NCI-H774 (cell line): ENCODE data around the gene NFKB2.

Experiments
- DNase-seq: peaks from one replicate; lab custom pipeline; 2025; lab: John Stamatoyannopoulos, UW

NFKB2 gene

DNA sequence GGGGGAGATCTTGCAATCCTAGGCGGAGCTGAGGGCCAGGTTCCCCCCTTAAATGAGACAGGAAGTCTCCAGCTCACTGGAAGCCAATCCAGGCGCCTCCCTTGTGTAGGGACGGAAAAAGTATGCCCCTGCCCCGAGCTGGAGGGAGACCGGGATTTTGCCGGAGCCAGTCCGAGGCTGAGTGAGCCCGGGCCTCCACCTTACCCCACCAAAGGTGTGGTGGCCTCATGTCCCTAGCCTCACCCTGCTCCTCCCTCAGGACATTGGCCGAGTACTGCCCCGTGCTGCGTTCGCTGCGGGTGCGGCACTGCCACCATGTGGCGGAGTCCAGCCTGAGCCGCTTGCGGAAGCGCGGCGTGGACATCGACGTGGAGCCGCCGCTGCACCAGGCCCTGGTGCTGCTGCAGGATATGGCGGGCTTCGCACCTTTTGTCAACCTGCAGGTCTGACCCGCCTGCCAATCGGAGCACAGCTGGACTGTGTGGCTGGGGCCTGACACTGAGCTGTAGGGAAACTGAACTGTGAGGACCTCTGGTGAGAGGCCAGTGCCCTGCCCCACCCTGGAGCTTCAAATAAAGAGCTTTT lies 27.1 kb downstream of the NFKB2 start:
- DNase-seq, result no peak

DNA sequence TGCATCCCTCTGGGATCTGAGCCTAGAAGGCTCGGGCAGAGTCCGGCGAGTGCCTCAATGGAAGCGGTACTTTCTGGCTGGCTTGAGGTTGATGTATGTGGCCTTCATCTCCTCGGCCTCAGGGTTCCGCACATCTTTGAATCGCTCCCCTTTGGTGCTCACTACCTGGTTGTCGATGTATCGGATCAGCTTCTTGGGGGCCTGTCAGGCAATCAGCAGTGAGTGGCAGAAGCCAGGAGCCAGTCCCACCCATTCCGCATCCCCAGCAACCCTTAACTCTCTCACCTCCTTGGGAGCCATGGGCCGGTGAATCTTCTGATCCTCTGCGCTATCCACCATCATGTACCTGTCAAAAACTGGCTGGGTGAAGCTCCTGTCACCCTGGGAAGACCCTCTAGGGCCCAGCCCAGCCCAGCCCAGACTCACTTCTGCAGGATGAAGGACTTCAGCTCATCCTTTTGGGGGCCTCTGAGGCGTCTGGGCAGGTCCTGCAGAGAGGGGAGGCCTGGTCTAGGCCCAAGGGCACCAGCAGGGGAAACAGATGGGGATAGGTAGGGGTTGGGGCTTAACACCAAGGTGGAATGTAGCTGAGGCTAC lies 28.0 kb downstream of the NFKB2 start:
- DNase-seq, result no peak

DNA sequence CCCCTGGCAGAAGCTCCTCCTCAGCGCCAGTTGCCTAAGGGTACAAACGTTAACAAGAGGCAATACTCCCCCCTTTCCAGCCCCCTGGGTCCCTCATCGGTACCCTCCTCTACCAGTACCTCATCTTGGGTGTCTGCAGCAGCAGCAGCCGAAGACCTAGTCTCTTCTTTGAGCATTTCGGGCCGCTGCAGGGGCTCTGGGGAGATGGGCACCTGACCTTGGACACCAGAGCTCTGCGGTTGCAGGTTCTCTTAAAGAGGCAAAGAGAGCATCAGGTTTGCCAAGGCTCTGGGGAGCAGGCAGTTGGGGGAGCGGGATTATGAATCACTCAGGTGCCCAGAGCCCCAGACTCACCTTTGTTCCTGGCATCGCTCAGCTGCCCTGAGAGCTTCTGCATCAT lies 28.6 kb downstream of the NFKB2 start:
- no peak for DNase-seq

DNA sequence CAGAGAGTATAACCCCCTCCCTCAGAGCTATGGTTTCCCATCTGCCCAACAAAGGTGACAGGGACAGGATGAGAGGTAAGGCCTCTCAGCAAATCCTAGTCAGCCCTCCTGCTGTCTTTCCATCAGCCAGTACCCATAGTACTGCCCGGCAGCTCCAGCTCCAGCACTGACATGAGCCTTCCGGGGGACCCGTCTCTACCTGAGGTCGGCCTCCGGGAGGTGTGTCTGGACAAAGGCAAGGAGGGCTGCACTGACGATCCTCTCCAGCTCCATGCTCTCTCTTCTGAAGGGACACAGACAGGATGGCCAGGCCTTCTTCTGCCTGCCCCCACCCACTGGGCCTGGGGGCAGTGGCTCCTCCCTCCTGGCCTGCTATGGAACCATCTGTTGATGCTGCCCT lies 29.4 kb downstream of the NFKB2 start:
- DNase-seq, result no peak

DNA sequence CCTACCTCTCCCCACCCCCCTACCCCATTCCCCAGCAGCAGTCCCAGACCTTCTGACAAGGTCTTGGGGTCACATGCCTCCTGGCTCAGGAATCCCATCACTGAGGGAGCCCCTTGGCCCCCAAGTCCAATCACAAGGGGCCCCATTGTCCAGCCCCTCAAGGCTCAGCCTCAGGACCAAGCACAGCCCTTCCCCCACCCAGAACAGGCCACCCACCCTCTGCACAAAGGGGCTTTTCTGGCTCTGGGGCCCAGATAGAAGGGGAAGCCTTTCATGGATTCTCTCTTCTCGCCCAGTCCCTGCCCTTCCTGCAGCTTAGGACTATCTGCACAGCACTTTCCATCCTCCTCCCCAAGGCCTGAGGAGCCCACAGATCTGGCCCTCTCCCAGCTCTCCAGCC lies 29.9 kb downstream of the NFKB2 start:
- DNase-seq, result no peak

DNA sequence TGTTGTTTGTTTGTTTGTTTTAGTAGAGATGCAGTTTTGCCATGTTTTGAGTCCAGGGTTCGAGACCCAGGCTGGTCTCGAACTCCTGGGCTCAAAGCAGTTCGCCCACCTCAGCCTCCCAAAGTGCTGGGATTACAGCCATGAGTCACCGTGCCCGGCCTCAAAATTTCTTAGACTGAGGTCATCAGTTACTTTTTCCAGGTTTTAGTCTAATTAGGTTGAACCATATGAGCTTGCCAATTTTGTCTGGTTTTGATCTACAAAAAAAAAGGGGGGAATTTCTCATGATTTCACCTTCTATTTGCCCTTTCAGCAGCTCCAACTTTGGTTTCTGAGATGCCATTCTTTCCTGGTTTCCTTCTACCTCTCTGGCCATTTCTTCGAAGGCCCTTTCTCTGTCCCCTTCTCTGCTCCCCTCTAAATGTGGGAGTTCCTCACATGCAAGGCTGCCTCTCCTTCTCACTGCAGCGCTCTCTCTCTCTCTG lies 31.3 kb downstream of the NFKB2 start:
- no peak for DNase-seq

DNA sequence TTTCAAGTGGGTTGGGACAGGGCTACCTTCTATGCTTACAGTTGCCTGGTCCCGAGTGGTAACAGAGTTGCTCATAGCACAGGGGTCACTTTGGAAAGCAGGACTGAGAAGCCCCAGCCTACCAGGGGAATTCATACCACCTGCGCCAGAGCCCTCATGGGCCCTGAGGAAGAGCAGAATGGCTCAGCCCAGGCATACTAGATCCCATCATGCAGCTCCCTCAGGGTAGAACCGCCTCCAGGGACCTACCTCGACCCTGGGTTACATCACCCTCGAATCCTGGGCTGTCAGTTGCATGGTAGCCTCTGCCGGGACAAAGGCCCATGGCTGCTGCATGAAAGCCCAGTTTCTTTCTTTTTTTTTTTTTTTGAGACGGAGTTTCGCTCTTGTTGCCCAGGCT lies 34.0 kb downstream of the NFKB2 start:
- no peak for DNase-seq

DNA sequence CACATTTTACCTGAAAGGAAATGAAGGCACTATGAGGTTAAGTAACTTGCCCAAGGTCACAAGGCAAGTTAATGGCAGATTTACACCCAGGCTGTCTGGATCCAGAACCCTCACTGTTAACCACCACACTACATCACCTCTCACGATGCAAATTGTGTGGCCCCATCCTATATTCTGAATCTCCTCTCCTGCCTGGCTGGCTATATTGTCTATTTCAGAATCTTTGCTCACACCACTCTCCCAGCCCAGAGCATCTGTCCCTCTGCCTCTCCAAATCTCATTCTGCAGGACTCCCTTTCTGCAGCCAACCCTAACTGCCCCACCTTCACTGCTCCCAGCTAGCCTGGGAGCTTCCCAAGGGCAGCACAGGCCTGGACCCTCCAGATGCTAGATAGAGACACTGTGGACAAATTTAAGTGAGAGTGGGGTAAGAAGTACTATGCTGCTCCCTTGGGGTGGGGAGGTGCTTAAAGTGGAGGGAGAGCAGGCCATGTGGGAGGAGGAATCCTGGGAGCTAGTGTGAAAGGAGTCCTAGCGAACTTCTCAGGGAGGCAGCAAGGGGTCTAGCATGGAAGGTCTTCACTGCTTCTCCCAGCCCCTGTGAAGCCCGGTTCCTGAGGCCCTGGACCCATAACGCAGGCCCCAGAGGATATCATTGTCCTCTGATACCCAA lies 36.1 kb downstream of the NFKB2 start:
- no peak for DNase-seq

DNA sequence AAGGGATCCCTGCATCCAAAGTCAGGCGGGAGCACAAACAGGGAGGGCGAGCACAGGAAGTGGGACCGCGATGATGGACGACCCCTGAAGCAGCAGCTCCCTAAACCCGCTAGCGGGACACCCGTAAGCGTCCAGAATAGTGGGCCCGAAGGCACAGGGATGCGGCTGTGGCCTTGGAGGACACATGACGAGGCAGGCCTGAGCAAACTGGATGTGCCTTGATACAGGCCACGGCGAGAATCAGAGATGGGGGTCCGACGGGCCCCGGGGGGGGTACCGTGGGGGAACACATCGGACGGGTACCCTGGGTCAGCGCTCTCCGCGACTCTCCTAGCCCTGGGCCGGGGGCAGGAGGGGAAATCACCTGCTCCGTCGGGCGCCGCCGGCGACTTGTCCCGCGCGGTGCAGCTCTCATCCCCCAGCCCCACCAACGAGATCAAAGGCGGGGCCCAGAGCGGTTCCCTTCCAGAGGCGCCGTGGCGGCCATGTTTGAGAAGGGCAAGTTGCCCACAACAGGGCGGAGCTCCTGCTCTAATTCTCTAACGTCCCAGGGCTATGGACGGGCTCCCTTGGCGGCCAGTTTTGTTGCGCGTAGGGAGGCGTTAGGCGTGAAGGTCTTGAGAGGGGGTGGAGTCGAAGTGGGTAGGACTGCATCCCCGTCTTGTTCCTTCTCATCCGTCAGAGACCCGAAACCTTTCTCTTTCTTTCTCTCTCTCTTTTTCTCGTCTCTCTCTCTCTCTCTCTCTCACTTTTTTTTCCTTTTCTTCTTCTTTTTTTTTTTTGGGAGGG lies 36.9 kb downstream of the NFKB2 start, which contains the start of gene CUEDC2:
TSS of gene CUEDC2 (minus strand) at position 413 of the 789 bp plus-strand sequence. CDS start 7,386 bp downstream, outside the sequence.
- DNase-seq, result peak; percentile 75

DNA sequence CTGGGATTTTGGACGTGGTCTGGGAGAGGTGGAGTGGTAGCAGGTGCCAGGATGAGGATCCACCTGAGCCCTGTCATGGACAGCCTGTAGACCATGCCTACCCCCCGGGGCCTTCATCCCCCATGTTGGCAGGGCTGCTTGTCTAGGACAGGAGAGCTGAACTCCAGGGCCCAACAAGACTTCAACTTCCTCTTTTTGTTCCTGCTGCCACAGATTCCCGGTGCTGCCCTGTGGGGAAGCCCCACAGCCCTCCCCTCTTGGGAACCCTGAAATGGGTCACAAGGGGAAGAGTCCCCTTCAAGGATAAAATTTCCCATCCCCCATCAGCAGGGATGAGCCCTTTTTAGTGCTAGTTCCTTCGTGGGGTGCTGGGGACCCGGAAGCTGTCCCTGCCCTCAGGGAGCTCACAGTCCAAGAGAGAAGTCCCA lies 38.1 kb downstream of the NFKB2 start:
- DNase-seq, result no peak

DNA sequence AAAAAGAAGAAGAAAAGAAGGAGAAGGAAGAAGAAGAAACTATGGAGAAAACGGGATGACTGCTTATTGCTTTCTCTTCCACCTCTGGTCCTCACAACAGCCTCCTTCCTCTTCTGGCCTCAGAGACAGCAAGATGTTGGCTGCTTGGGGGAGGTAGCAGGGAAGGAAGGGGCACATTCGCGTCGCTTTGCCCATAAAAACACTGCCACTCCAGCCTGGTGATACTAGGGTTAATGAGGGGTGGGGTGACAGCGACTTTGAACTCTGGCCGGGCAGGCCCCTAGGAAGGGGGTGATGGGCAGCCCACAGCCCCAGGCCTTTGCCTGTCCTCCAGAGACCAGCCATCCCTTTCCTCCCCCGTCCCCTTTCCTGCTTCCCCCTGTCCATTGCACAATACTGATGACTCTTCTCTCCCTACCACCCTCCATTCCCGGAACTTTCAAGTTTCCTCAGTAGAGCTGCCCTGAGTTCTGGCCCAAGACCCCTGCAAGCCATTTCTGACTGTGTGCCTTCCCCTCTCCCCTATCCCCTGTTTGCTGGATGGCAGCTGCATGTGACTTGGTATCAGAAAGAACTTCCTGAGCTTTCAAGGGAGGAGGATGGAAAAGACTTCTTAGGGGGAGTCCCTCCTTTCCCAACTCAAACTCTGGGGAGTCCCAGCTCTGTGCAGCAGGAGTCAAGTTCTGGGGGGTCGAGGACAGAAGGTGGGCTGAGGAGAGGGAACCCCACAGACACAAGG lies 39.1 kb downstream of the NFKB2 start:
- DNase-seq, result no peak

DNA sequence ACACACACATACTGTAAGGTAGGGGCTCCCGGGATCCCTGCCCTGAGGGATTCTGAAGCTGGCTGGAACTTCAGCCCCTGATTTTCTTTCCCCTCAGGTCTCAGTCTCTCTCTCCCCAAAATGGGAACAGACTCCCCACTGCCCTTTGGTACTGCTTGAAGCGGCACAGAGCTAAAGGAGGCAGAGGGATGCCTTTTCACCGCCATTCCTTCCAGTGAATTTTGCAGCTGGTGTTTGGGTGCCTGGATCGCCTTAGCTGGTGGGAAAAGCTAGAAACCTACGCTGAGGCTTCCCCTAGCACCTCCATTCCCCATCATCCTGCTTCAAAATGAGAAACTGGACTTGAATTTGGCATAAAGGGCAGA lies 39.6 kb downstream of the NFKB2 start:
- no peak for DNase-seq

DNA sequence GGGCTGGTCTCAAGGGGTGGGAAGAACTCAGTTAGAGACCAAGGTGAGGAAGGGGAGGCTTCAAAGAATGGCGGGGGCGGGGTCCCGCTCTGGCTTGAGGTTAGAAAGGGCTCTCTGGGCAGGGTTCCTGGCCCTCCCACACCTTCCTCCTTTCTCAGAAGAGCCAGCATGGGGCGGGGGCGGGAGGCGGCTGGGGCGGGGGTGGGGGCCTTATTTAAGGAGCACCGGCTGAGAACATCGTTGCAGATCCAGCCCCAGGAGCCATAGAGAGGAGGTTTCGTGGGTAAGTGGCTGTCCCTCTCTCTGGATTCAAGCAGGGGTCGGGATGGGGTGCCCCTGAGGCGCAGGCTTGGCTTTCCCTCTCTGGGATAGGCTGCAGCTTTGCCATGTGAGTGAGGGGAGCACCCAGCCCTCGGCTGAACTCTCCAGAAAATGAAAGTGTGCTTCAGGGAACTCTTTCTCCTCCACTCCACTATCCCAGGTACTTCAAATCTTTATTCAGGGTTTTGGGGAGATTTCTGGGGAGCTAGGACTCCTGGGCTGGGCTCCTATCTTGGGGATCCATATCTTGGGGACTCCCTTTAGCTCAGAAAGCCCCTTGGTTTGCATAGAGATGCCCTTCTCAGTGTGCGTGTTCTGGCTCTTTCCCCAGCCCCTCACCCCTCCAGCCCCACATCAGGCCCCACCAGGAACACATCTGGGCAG lies 40.2 kb downstream of the NFKB2 start:
- no peak for DNase-seq

DNA sequence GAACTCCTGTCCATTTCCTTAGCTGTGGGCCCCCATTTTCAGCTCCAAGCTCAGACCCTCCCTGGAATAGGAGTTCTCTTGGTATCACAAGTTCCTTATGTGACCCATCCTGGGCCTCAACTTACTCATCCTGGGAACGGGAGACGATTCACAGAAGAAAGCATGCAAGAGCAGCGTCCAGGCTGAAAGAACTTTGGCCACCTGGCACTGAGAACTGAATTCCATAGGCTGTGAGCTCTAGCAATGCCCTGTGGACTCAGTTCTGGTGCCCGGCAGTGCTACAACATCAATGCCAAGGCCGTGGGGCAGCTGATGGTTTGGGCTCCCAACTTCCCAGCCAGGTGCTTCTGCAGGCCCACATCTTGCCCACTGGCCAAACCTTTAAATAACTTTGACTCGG lies 40.8 kb downstream of the NFKB2 start:
- DNase-seq, result no peak

DNA sequence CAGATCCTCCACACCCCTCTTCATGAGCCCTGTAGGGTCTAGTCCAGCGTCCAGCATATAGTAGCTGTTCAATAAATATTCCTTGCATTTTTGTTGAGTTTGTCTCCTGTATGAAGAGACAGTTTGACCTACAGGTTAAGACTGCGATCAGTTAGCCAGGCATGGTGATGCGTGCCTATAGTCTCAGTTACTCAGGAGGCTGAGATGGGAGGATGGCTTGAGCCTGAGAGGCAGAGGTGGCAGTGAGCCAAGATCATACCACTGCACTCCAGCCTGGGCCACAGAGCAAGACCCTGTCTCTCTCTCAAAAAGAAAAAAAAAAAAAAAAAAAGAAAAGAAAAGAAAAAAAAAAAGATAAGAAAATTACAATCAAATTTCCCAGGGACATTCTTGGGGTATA lies 42.0 kb downstream of the NFKB2 start:
- no peak for DNase-seq

DNA sequence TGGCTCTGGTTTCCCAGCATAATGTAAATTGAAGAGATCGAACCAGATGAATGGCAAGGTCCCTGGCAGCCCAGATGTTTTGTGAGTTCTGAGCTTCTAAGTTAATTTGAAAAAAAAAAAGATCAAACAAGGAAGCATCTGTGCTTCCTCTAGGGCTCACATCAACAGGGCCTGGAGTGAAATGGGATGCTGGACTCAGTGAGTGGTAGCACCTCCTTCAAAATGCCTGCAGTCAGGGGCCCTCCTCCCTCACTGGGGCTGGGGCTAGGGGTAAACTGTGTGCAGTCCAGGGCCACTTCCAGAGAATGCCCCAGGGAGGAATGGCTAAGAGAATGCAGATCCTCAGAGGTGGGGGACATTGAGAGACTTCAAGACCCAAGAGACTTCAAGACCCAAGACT lies 42.9 kb downstream of the NFKB2 start:
- DNase-seq, result no peak

DNA sequence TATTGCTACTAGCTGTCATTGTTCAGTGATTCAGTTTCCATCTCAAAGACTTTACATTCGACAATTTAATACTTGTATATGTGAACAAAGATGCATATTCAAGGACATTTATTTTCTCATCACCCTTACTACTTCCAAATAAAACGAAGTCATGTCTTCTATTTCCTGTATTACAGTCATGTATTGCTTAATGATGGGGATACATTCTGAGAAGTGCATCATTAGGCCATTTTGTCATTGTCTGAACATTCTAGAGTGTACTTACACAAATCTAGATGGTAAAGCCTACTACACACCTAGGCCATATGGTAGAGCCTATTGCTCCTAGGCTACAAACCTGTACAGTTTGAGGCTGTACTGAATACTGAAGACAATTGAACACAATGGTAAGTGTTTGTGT lies 49.3 kb downstream of the NFKB2 start:
- no peak for DNase-seq

DNA sequence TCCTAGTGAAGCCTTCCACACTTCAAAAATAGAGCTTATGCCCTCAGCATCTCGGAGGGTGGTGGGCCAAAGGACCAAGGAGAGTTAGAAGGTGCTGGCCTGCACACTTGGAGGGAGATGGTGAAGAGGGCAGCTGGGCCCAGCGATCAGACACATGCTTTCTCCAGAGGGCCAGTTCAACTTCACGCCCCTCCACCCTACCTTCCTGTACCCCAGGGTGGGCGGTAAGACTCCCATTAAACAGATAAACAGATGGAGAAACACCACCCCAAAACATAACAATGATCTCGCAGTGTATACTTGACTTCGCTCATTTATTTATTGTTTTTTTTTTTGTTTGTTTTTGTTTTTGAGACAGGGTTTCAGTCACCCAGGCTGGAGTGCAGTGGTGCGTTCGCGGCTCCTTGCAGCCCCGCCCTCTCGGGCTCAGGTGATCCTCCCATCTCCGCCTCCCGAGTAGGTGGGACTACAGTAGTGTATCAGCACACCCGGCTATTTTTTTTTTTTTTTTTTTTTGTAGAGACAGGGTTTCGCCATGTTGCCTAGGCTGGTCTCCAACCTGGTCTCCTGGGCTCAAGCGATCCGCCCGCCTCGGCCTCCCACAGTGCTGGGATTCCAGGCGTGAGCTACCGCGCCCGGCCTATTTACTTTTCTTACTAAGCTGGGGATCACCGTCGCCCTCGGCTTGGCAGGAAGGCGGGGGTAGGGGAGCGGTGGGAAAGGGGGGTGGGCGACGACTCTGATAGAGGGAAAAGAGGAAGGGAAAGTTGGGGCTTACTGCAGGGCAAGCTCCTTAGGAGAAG lies 54.0 kb downstream of the NFKB2 start:
- DNase-seq, result peak; percentile 63

DNA sequence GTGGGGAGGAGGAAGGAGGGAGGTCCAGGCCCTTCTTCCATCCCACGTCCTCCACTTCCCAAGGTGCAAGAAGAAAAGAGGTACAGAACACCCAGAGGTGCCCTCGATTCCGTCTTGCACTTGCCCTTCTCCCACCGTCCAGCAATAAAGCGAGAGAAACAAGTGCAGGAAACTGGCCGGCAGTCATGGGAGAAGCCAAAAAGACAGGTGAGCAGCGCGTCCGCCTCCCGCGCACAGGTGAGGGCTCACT lies 54.5 kb downstream of the NFKB2 start:
- DNase-seq, result no peak

DNA sequence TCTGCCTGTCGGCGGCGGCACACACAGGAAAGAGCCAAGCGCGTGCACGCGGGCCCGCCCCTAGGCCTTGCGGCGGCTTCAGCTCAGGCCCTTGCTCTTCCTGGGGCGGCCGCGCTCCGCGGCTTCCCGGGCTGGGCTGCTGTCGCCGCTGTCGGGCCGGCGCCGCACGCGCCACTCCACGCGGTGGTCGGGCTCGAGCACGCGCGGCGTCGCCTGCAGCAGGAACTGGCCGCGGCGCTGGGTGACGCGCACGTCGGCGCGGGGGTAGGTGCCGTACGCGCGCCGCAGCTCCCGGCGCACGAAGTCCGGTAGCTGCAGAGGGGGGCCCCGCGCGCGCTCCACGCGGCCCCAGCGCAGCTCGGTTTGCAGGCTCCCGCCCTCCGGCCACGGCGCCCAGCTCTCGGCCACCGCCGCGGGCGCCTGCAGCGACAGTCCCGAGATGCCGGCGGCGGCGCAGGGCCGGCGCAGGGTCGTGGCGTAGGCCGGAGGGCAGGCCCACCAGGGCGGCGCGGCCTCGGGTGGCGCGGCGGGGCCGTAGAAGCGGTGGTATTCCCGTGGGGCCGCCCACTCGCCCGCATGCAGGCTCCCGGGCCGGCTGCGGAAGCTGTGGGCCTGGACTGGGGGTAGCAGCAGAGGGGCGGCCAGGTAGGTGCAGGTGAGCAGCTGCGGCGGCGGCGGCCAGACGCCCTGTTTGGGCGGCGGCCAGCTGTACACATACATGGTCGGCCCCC lies 55.0 kb downstream of the NFKB2 start:
- DNase-seq, result peak; percentile 60
